T-helper 9 cell (primary cell): ENCODE measurements around the gene OR4A16.

Experiments
- DNase-seq: peaks from one replicate; pipeline ENCODE4 v3.0.0-alpha.2; 2020
- total RNA-seq, 2 donors: gene quantifications; one replicate each; lab custom pipeline; 2026; lab: John Stamatoyannopoulos, UW

Gene OR4A16, protein sequence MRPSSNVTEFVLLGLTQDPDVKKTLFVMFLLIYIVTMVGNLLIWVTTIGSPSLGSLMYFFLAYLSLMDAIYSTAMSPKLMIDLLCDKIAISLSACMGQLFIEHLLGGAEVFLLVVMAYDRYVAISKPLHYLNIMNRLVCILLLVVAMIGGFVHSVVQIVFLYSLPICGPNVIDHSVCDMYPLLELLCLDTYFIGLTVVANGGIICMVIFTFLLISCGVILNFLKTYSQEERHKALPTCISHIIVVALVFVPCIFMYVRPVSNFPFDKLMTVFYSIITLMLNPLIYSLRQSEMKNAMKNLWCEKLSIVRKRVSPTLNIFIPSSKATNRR
- 0 reads per million in 2 donors for total RNA-seq

DNA sequence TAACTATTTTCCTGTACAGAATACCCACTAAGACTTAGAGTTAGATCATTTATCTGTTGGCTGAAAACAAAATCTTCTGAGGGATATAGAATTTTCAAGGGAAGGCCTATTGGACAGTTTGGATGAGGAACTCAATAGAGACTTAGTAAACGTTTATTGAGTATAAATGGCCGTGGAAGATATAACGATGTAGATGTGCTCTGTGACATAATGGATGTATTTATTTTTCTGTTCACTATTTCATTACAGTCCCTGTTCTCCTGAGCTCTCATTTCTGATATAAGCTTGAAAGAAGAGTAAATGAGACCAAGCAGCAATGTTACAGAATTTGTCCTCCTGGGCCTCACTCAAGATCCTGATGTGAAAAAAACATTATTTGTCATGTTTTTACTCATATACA lies at the start of gene OR4A16:
Gene OR4A16 (plus strand): TSS at position 301 of the 400 bp plus-strand sequence. CDS start 0 bp downstream, at position 301.
- DNase-seq: no peak

DNA sequence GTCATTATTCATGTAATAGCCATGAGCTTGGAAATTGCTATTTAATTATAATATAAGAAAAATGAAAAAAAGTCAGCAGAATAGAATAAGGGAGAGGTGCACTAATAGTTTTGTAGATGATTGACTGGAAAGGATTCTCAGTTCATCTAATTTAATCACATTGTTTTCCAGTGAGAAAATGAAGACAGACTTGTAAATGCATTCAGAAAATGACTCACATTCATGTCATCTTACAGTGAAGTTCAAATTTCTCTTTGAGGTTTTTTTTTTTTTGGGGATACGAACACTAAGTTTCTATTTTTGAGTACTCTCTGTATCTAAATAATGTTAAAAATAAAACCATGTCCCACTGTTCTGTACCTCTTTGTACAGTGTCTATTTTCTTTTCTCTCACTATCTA lies 18.5 kb upstream of the OR4A16 start:
- no peak for DNase-seq

DNA sequence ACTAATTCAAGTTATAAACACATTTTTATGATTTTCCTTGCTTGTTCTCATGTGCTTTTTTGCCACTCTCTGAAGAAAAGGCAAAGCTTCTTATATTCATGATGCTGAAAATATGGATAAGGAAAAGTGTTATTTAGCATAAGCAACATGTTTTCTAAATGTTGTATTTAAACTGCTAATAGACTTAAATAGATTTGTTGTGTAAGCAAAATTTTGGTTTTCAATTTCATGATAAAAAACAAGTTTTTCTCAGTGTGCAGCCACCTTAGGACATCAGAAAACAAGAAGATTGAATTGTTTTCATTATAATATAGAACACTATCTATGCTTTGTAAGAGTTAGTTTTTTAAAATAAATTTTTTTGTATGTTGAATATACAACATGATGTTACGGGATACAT lies 2.3 kb downstream of the OR4A16 start:
- no peak for DNase-seq

DNA sequence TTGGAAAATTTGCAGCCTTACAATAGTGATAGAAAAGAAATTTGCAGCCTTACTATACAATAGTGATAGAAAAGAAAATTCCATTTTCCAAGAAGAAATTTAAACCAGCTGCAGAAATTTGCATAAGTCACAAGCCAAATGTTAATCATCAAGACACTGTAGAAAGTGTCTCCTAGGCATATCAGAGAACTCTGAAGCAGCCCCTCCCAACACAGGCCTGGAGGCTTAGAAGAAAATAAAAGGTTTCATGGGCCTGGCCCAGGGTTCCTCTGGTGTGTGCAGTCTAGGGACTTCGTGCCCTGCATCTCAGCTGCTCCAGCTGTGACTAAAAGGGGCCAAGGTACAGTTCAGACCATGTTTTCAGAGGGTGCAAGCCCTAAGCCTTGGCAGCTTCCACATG lies 6.0 kb downstream of the OR4A16 start:
- no peak for DNase-seq

DNA sequence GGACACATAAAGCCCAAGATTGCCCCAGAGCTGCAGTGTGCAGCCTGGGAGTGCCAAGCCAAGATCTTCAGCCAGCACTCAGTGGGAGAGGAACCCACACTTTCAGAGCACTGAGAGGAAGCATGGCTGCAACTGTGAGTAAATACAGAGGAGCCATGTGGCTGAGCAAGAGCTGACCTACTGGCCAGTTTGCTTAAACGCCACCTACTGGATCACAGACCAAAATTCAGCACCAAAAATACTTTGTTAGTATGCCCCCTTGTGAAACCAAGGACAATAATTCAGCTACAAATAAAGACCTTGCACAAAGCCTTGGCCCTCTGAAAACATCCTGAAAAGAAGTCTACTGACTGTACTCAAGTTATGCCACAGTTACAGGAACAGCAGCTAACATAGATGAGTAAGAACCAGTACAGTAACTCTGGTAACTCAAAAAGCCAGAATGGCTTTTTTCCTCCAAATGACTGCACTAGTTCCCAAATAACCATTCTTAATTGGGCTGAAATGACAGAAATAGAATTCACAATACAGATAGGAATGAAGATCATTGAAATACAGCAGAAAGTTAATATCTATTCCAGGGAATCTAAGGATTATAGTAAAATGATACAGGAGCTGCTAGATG lies 14.7 kb downstream of the OR4A16 start:
- no peak for DNase-seq

DNA sequence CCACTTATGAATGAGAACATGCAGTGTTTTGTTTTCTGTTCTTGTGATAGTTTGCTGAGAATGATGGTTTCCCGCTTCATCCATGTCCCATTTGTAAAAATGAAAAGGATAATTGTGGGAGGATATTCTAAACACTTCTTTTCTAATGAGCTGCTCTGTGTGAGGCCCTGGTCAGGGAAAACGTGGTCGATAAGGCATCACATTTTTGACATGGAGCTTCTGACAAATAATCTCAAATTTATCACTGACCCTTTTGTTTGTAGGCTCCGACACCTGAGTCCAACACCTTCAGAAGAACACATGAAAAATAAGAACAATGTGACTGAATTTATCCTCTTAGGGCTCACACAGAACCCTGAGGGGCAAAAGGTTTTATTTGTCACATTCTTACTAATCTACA lies 24.7 kb downstream of the OR4A16 start, which contains the start of gene OR4A15:
Gene OR4A15 (plus strand): TSS at position 301 of the 400 bp plus-strand sequence. CDS start 0 bp downstream, at position 301.
- no peak for DNase-seq
